ENCODE data around the gene POC5. TPM values are rescaled to one million over a fixed set of nuclear protein-coding genes. Genes with fewer than 3 reads are reported as not detected.

Gene POC5
- total RNA-seq, 1 donor from 2014 or later, result 11.8 TPM

- Mint-ChIP-seq H3K9me3 (ENCODE audit: unreplicated experiment) (no peaks in the 10 kb centered on the region), H3K36me3 (ENCODE audit: unreplicated experiment) (peaks cover 4% of the 10 kb centered on the region), H3K27me3 (ENCODE audit: unreplicated experiment) (no peaks in the 10 kb centered on the region), H3K4me3 (ENCODE audit: unreplicated experiment) (no peak overlapping the region), H3K4me1 (ENCODE audit: unreplicated experiment) (peaks cover 9% of the 10 kb centered on the region), H3K27ac (ENCODE audit: unreplicated experiment) (no peak overlapping the region)
- no peak for DNase-seq (ENCODE audit: extremely low spot score, unreplicated experiment)
- no peak for TF ChIP-seq CTCF (IDR thresholded peaks at IDR 0.05)
Observed at GRCh38 chr5:75677607-75678006, 39.6 kb downstream of the POC5 start.

DNA sequence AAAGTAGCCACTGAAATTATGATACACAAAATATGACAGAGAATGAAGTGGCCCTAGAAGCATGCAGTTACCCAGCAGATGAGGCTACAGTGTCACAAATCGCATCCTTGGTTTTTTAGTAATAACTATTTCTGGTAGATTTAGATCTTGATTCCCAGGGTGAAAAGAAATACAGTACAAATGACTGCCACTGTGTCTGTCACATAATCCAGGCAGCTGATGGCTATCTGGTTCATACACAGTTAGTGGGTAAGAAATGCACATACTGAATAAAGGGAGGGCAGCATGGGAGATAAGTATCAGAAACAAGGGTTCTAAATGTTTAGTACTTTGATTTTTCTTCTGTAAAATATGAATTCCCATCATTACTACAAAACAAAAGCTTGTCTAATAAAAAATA lies 41.5 kb downstream of the POC5 start:
- H3K9me3 Mint-ChIP-seq (ENCODE audit: unreplicated experiment), result no peaks in the 10 kb centered on the region
- no peak for DNase-seq (ENCODE audit: extremely low spot score, unreplicated experiment)
- peaks cover 10% of the 10 kb centered on the region for H3K36me3 Mint-ChIP-seq (ENCODE audit: unreplicated experiment)
- no peak for TF ChIP-seq CTCF (IDR thresholded peaks at IDR 0.05)
- H3K4me1 Mint-ChIP-seq (ENCODE audit: unreplicated experiment), result peaks cover 17% of the 10 kb centered on the region
- no peaks in the 10 kb centered on the region for H3K27me3 Mint-ChIP-seq (ENCODE audit: unreplicated experiment)
- no peak overlapping the region for H3K27ac Mint-ChIP-seq (ENCODE audit: unreplicated experiment)
- H3K4me3 Mint-ChIP-seq (ENCODE audit: unreplicated experiment), result no peak overlapping the region

DNA sequence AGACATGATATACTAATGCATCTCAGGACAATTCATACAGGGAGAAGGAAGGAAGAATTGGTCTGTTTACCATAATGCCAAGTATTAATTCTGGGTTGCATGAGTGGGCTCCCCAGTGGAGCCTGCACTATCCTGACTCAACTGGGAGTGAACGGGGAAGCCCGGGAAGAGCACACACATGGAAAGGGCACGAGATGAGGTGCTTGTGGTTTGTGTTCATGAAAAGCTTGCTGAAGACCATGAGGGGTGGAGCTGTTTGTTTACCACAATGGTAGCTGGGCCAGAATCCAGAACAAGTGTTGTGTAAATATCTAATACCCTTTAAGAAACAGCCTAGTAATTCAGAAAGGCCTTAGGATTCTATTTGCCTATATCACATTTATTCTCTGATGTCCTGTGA lies 44.6 kb downstream of the POC5 start:
- Mint-ChIP-seq H3K36me3 (ENCODE audit: unreplicated experiment) (peaks cover 10% of the 10 kb centered on the region), H3K4me1 (ENCODE audit: unreplicated experiment) (peaks cover 22% of the 10 kb centered on the region), H3K9me3 (ENCODE audit: unreplicated experiment) (no peaks in the 10 kb centered on the region), H3K4me3 (ENCODE audit: unreplicated experiment) (no peak overlapping the region), H3K27me3 (ENCODE audit: unreplicated experiment) (no peaks in the 10 kb centered on the region), H3K27ac (ENCODE audit: unreplicated experiment) (no peak overlapping the region)
- no peak for TF ChIP-seq CTCF (IDR thresholded peaks at IDR 0.05)
- no peak for DNase-seq (ENCODE audit: extremely low spot score, unreplicated experiment)

DNA sequence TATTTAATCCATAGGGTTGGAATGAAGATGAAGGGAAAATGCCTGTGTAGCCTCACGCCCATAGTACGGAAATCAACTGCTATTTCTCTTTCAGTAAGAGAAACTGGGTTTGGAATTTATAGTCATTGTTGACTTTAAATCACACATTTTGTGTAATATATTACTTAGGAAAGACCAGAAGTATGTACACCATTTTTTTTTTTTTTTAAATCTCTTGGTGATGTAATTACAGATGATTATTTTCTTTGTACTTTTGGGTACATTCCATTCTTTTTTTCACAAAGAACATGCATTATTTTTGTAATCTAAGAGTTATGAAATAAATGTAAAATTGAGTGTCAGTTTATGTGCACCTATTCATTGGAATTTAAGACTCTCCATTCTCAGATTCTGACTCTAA lies 45.7 kb downstream of the POC5 start:
- Mint-ChIP-seq H3K36me3 (ENCODE audit: unreplicated experiment) (peaks cover 10% of the 10 kb centered on the region), H3K4me1 (ENCODE audit: unreplicated experiment) (peaks cover 22% of the 10 kb centered on the region), H3K9me3 (ENCODE audit: unreplicated experiment) (no peaks in the 10 kb centered on the region), H3K4me3 (ENCODE audit: unreplicated experiment) (no peak overlapping the region), H3K27me3 (ENCODE audit: unreplicated experiment) (no peaks in the 10 kb centered on the region), H3K27ac (ENCODE audit: unreplicated experiment) (peak overlapping the region; percentile 43)
- DNase-seq (ENCODE audit: extremely low spot score, unreplicated experiment), result no peak
- no peak for TF ChIP-seq CTCF (IDR thresholded peaks at IDR 0.05)

- Mint-ChIP-seq H3K36me3 (ENCODE audit: unreplicated experiment) (peaks cover 6% of the 10 kb centered on the region), H3K27ac (ENCODE audit: unreplicated experiment) (no peak overlapping the region), H3K4me1 (ENCODE audit: unreplicated experiment) (peaks cover 22% of the 10 kb centered on the region), H3K9me3 (ENCODE audit: unreplicated experiment) (no peaks in the 10 kb centered on the region), H3K27me3 (ENCODE audit: unreplicated experiment) (no peaks in the 10 kb centered on the region), H3K4me3 (ENCODE audit: unreplicated experiment) (no peak overlapping the region)
- no peak for TF ChIP-seq CTCF (IDR thresholded peaks at IDR 0.05)
- DNase-seq (ENCODE audit: extremely low spot score, unreplicated experiment), result no peak
Observed at GRCh38 chr5:75670577-75670976, 46.7 kb downstream of the POC5 start.
